Activated CD8-positive, alpha-beta memory T cell treated with anti-CD3 and anti-CD28 coated beads, Interleukin-2, amount 10 ng/mL, durations not matched to agents 7 days and 5 days (primary cell): ENCODE measurements around the gene TXLNA. TPM values are rescaled to one million over a fixed set of nuclear protein-coding genes. Genes with fewer than 3 reads are reported as not detected.

Source experiments
- ATAC-seq: fragments of 150-1000 bp; cut with Tn5 transposase; one replicate; pipeline ENCODE4 v1.10.0; 2021; ENCODE audit warnings: moderate library complexity
- CTCF ChIA-PET: fragments of 350-600 bp; sonication (Branson Sonifier 250); formaldehyde crosslinking; loops from one replicate; lab custom pipeline; 2021; ENCODE audit warnings: antibody characterized with exemption; lab: Charles Lee
- DNase-seq: peaks from one replicate; pipeline ENCODE4 v3.0.0-alpha.2; 2020
- H3K27ac Mint-ChIP-seq: one replicate; pipeline ENCODE4 v1.8.0; 2021; ENCODE audit warnings: mild to moderate bottlenecking, mixed read lengths
- H3K27me3 Mint-ChIP-seq: one replicate; pipeline ENCODE4 v1.8.0; 2021; ENCODE audit warnings: mixed read lengths
- H3K36me3 Mint-ChIP-seq: one replicate; pipeline ENCODE4 v1.8.0; 2021; ENCODE audit warnings: mild to moderate bottlenecking, mixed read lengths
- H3K4me1 Mint-ChIP-seq: one replicate; pipeline ENCODE4 v1.8.0; 2021; ENCODE audit warnings: mixed read lengths
- H3K4me3 Mint-ChIP-seq: one replicate; pipeline ENCODE4 v1.8.0; 2021; ENCODE audit warnings: mild to moderate bottlenecking, moderate library complexity, mixed read lengths
- H3K9me3 Mint-ChIP-seq: one replicate; pipeline ENCODE4 v1.8.0; 2022; ENCODE audit warnings: low read depth, mixed read lengths
- total RNA-seq, 2 experiments: library from RNA; stranded (reverse); gene quantifications; one replicate each; pipeline ENCODE4 v1.2.3, GENCODE V29; 2021

Gene TXLNA
- total RNA-seq, 2 experiments from 2014 or later, result 85.8 to 104 TPM

DNA sequence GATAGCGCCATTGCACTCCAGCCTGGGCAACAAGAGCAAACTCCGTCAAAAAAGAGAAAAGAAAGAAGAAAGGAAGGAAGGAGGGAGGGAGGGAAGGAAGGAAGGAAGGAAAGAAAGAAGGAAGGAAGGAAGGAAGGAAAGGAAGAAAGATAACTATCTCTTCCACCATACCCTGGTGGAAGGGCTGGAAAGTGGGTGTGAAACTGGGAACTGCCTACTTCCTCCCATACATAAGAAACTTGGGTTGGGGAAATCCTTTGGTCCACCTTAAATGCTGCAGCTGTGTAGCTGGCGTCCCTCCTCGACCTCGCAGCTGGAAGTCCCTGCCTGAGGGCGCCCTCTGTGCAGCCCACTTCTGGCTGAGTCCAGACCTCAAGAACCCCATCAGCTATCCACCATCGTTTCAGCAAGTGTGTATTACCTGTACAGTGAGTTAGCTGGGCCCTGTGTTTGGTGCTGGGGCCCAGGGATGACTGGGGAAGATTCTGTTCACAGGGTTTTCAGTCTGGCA is 62.9 kb downstream of the TXLNA start:
- H3K4me1 Mint-ChIP-seq, result peaks cover 34% of the 10 kb centered on the region
- no peaks in the 10 kb centered on the region for H3K27me3 Mint-ChIP-seq
- H3K27ac Mint-ChIP-seq, result no peak overlapping the region
- H3K36me3 Mint-ChIP-seq, result no peaks in the 10 kb centered on the region
- ATAC-seq (no peak), DNase-seq (no peak)
- no peak overlapping the region for H3K4me3 Mint-ChIP-seq
- CTCF ChIA-PET, result interaction anchor here (1.0 to 1.6 kb wide), 4 partner anchors 13 to 42 kb away, joined by 3 to 5 read pairs (median 4); partner anchors contain the start of gene CCDC28B
- H3K9me3 Mint-ChIP-seq, result no peaks in the 10 kb centered on the region

DNA sequence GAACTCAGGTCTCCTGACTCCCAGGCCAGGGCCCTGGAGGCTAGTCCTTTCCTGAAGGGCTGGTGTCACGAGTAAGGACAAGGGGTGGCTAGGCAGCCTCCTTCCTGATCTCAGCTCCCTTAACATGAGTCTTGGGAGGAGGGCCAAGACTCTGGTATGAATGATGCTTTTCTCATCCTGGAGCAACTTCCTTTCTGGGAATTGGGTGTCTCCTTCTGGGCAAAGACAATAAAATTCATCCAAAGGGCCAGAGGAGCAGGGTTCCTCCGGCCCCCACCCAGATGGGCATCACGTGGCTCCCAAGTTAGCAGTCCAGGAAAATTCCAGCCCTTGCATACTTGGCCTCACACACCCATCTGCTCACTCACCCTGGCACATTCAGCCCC is 67.4 kb downstream of the TXLNA start, which contains the start of gene FAM167B:
Gene FAM167B (plus strand): TSS at position 335 of the 386 bp plus-strand sequence. CDS start 200 bp downstream, outside the sequence.
- no peaks in the 10 kb centered on the region for H3K27me3 Mint-ChIP-seq
- H3K27ac Mint-ChIP-seq, result peak within 1 kb of the TSS; percentile 94
- CTCF ChIA-PET, result interaction anchor here (0.8 to 11.3 kb wide), 7 partner anchors 9 to 147 kb away, joined by 3 to 99 read pairs (median 27); partner anchors contain the start of gene BSDC1
- H3K9me3 Mint-ChIP-seq, result no peaks in the 10 kb centered on the region
- DNase-seq (no peak), ATAC-seq (no peak)
- H3K36me3 Mint-ChIP-seq, result peaks cover 7% of the 10 kb centered on the region
- peaks cover 53% of the 10 kb centered on the region for H3K4me1 Mint-ChIP-seq
- peak within 1 kb of the TSS; percentile 57 for H3K4me3 Mint-ChIP-seq

DNA sequence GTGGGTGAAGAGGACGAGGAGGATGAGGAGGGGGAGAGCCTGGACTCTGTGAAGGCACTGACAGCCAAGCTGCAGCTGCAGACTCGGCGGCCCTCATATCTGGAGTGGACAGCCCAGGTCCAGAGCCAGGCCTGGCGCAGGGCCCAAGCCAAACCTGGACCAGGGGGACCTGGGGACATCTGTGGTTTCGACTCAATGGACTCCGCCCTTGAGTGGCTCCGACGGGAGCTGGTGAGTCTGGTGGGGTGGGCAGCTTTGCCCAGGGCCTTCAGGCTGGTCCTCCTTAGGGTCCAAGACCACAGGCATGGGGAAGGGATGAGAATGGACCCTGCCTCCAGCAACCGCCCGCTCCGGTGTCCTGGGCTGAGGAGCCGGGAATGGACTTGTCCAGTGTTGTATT is 68.0 kb downstream of the TXLNA start:
- Mint-ChIP-seq H3K36me3 (peaks cover 12% of the 10 kb centered on the region), H3K27me3 (no peaks in the 10 kb centered on the region), H3K9me3 (no peaks in the 10 kb centered on the region), H3K27ac (peak overlapping the region; percentile 94), H3K4me1 (peaks cover 49% of the 10 kb centered on the region), H3K4me3 (no peak overlapping the region)
- ATAC-seq (no peak), DNase-seq (no peak)
- CTCF ChIA-PET, result interaction anchor here (0.8 to 11.3 kb wide), 19 partner anchors 9 to 147 kb away, joined by 3 to 99 read pairs (median 7); partner anchors contain the start of genes BSDC1, HDAC1, IQCC and TXLNA

Other genes with a start within 250 kb of the TXLNA start
- 100 to 1,000 TPM; 401 to 507 TPM for gene PTP4A2, start 241.3 kb upstream of the TXLNA start, total RNA-seq
- 100 to 1,000 TPM; 166 to 183 TPM for gene KHDRBS1, start 165.8 kb upstream of the TXLNA start, total RNA-seq
- 10 to 100 TPM; 27.3 to 30.0 TPM for gene TMEM39B, start 106.7 kb upstream of the TXLNA start, total RNA-seq
- gene KPNA6, start 71.6 kb upstream of the TXLNA start, total RNA-seq, result 10 to 100 TPM; 59.6 to 82.8 TPM
- gene CCDC28B, start 20.9 kb downstream of the TXLNA start, total RNA-seq, result 10 to 100 TPM; 33.0 to 43.3 TPM
- gene IQCC, start 26.0 kb downstream of the TXLNA start, total RNA-seq, result 1 to 10 TPM; 5.4 to 7.2 TPM
- under 1 TPM in 1 of 2 experiments, not detected in 1; 0.16 TPM for gene DCDC2B, start 29.4 kb downstream of the TXLNA start, total RNA-seq
- gene TMEM234, start 42.7 kb downstream of the TXLNA start, total RNA-seq, result 10 to 100 TPM; 11.7 to 12.3 TPM
- gene EIF3I, start 42.7 kb downstream of the TXLNA start, total RNA-seq, result 100 to 1,000 TPM; 162 to 227 TPM
- gene FAM167B, start 67.5 kb downstream of the TXLNA start, total RNA-seq, result 1 to 10 TPM in 1 of 2 experiments, under 1 TPM in 1; 0.80 to 1.2 TPM
- 100 to 1,000 TPM; 441 to 481 TPM for gene LCK, start 71.6 kb downstream of the TXLNA start, total RNA-seq
- 100 to 1,000 TPM; 183 to 189 TPM for gene HDAC1, start 112.4 kb downstream of the TXLNA start, total RNA-seq
- gene MARCKSL1, start 156.6 kb downstream of the TXLNA start, total RNA-seq, result 10 to 100 TPM; 11.2 to 11.8 TPM
- 1 to 10 TPM; 4.1 to 5.4 TPM for gene FAM229A, start 182.8 kb downstream of the TXLNA start, total RNA-seq
- gene TSSK3, start 182.9 kb downstream of the TXLNA start, total RNA-seq, result under 1 TPM; 0.70 TPM
- 10 to 100 TPM; 39.8 to 43.3 TPM for gene BSDC1, start 214.8 kb downstream of the TXLNA start, total RNA-seq